ENCODE measurements around the gene ELL2. TPM values are rescaled to one million over a fixed set of nuclear protein-coding genes. Genes with fewer than 3 reads are reported as not detected.

ELL2 gene
- total RNA-seq: 10 to 100 TPM; 12.3 to 15.1 TPM

DNA sequence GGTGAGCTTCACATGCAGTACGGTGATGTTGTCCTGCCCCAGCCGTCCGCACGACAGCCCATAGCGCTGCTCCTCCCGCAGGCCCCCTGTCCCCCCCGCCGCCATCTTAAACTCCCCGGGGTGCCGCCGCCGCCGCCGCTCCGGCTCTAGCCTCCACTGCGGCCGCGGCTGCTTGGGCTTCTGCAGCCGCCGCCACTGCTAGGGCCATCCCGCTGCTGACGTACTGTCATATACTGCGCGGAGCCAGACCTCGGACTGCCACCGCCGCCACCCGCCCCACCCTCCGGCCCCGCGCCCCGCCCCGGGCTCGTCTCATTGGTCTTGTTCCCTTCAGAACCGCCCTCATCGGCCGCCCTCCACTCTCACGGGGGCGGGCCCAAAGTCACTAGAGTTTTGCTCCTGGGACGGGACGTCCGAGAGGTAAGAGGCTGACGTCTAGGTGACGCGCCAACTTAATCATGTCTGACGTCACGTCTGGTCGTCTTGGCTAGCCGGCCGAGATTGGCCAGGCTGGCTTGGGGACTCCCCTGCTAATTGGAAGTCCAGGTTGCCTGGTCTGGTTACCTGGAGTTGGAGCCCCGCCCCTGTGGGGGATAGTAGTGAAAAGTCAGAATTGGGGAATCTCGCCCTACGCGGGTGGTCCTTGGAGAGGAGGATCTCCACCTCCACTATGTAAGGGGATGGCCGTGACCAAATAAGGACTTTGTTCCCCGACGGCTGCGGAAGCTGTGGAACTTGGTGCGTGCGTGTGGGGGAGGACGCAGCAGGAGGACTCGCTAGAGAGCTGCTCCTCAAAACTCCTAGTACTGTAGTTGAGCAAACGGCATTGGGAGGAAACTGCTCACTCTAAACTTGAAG, at the start of gene ELL2:
Gene ELL2 (minus strand): TSS at position 235 of the 858 bp plus-strand sequence. CDS start 130 bp downstream, at position 105.

Other genes with a start within 250 kb of the ELL2 start
- 10 to 100 TPM; 62.6 to 68.1 TPM for gene RHOBTB3, start 230.5 kb downstream of the ELL2 start, total RNA-seq
- gene GLRX, start 139.1 kb downstream of the ELL2 start, total RNA-seq: 10 to 100 TPM; 10.3 to 16.3 TPM

Data from melanocyte of skin (primary cell).